HG03354 (cell line): Measurements from ENCODE around the gene GCH1.
"Not testable (repeated sequence)": the region's sequence is repeated elsewhere in the genome, so short reads cannot be mapped to it uniquely, and the experiment has no call there.

Experiments
- ATAC-seq: cut with Tn5 transposase; IDR thresholded peaks from one replicate; pipeline ENCODE4 v1.9.1; 2021; ENCODE audit warnings: mild to moderate bottlenecking; ENCODE audit not compliant: unreplicated experiment, poor library complexity, severe bottlenecking

GCH1 gene

DNA sequence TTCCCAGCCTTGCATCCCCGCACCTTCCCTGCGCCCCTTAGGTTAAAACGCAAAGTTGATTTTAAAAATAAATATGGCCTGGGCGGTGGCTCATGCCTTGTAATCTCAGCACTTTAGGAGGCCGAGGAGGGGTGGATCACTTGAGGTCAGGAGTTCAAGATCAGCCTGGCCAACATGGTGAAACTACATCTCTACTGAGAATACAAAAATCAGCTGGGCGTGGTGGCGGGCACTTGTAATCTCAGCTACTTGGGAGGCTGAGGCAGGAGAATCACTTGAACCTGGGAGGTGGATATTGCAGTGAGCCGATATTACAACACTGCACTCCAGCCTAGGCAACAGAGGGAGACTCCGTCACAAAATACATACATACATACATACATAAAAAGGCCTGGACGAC, 96.0 kb downstream of the GCH1 start:
- ATAC-seq = no peak

GRCh38 chr14:54805445-54806322, 96.9 kb downstream of the GCH1 start:
- peak; percentile 86 for ATAC-seq

DNA sequence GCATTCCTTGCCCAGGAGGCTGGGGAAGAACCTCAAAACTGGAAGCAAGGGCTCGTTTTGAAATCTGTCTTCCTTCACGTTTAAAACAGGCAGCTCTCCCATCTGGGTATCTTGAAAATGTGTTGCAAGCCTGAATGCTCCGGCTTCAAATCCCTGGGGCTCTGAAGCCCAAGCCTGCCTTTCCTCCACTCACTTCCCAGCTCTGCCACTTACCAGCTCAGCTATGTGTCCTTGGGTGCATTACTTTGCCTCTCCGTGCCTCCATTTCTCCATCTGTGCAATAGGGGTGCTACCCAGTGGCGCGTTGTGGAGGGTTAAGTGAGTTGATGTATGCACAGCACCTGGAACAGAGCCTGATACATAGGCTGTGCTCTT, 97.6 kb downstream of the GCH1 start:
- ATAC-seq = no peak

DNA sequence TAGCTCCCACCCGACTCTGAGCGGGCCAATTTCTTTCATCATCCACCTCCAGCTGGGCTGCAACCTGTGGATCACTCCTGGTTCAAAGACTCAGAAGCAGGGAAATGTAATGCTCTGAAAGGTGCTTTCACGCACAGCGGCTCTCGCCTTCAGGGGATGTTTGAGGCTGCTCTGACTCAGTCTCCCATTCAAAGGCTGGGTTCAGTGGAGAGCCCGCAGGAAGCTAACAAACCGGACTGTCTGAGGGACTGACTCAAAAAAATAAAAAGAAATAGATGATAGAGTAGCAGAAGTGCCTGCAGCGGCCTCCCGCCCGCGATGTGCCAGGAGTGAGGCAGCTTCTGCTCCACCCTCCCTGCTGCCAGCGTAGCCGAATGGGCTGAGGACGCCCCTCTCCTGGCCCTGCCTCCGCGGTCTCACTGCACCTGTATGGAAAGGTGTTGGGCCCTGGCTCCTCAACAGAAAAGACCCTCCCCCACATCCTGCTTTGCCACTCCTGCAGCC, 98.0 kb downstream of the GCH1 start:
- ATAC-seq = no peak

- ATAC-seq = no peak
These were observed 98.6 kb downstream of the GCH1 start for GRCh38 chr14:54803926-54804537.

DNA sequence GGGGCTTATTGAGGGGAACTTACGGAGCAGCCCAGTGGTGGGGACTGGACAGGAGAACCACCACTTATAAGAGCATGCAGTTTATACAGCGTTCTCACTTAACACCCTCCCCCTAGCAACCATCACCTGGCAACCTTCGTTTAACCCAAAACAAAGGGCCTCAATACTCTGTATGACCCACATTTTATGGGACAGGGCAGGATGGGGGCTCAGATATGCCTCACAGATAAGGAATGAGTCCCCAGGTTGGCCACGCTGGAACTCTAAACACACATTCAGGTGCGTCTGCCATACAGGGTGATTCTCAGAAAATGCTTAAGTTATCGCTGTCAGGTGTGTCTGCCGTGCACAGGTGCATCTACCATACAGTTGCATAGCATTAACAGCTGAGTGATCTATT, 99.2 kb downstream of the GCH1 start:
- no peak for ATAC-seq

DNA sequence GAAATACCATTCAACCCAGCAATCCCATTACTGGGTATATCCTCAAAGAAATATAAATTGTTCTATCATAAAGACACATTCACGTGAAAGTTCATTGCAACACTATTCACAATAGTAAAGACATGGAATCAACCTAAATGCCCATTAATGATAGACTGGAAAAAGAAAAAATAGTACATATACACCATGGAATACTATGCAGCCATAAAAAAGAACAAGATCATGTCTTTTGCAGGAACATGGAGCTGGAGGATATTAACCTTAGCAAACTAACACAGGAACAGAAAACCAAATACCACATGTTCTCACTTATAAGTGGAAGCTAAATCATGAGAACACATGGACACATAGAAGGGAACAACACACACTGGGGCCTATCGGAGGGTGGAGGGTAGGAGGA, 101.1 kb downstream of the GCH1 start:
- not testable (repeated sequence) for ATAC-seq

- no peak for ATAC-seq
These were observed 104.0 kb downstream of the GCH1 start for GRCh38 chr14:54798465-54799124.

DNA sequence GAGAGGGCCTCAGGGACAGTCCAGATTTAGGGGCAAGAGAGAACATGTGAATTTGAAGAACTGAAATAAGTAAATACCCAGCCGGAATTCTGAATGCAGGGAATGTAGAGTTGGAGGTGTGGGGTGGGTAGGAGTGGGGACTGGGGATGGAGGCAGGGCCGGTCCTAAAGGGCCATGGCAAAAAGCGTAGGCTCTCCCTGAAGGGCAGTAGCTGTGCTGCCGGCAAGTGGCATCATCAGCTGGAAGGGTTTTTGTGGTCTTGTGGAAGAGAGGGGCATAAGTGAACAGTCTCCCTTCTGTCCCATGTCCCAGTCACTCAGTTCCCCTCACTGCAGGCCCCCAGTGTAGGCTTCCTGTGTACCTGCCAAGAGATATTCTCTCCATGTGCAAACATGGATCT, 104.6 kb downstream of the GCH1 start:
- ATAC-seq = no peak

GRCh38 chr14:54797556-54797955, 105.1 kb downstream of the GCH1 start:
- ATAC-seq = no peak

GRCh38 chr14:54796961-54797360, 105.7 kb downstream of the GCH1 start:
- ATAC-seq = no peak

DNA sequence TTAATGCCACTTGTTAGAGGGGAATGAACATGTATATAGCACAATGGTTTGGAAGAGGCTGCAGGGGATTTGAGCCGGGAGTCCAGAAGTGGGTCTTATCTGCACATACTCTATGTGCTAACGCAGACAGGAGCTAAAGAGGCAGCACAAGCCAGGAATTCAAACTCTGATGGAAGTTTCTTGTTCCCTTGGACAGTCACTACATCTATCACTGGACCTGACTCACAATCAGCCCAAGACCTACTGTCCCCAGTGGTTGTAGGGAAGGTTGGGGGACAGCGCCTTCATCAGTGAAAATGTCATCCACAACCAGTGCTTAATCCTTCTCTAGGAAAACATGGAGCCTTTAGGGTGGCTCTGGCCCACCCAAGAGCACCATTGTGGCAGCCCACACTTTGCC, 107.8 kb downstream of the GCH1 start:
- no peak for ATAC-seq

DNA sequence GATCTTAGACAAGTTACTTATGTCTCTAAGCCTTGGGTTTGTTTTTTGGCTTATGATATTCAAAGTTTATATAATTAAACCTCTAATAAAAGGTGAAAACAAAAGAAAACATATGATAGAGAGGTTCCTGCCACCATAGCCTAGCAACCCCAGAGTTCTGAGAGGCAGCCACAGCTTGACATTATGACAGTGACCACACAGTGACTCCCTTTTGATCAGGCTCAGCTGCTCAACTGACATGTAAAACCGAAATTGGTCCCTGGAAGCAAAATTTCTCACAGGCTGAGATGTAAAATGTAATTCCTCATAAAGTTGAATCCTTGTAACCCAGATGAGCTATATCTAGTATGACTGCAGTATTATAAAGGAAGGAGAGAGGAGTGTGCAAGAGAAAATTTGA, 108.5 kb downstream of the GCH1 start:
- no peak for ATAC-seq

DNA sequence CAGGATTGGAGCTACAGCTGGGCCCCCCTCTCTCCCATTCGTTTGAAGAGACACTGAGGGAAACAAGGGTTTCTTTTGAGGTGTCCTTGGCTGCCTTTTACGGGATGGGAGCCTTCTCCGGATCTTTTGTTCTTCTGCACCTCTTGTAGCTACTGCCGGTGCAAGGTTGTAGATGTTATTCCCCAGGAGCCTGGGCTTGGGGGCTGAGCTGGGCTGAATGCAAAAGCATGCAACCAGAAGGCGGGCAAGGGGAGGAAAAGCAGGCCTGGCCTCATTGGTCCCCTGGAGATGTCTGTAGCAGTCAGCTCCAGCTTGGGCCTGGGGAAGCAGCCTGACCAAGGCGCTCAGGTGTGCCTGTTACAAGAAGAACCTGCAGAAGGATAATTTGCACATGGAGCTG, 110.3 kb downstream of the GCH1 start:
- no peak for ATAC-seq
